ENCODE results near the gene GRPEL2.

GRPEL2 gene

GRCh38 chr5:149345147-149345891 lies at the start of gene GRPEL2:
Gene GRPEL2 (plus strand): TSS chr5:149345499. CDS start chr5:149345540, 41 bp downstream.
- peak within 1 kb of the TSS; percentile 83 for H3K4me3 ChIP-seq (ENCODE audit: low read depth, low read length)
- DNase-seq (ENCODE audit: low read depth): peak; percentile 96
- TF ChIP-seq CTCF (IDR thresholded peaks at IDR 0.05; ENCODE audit: control insufficient read depth, extremely low read depth, insufficient read depth): no peak

DNA sequence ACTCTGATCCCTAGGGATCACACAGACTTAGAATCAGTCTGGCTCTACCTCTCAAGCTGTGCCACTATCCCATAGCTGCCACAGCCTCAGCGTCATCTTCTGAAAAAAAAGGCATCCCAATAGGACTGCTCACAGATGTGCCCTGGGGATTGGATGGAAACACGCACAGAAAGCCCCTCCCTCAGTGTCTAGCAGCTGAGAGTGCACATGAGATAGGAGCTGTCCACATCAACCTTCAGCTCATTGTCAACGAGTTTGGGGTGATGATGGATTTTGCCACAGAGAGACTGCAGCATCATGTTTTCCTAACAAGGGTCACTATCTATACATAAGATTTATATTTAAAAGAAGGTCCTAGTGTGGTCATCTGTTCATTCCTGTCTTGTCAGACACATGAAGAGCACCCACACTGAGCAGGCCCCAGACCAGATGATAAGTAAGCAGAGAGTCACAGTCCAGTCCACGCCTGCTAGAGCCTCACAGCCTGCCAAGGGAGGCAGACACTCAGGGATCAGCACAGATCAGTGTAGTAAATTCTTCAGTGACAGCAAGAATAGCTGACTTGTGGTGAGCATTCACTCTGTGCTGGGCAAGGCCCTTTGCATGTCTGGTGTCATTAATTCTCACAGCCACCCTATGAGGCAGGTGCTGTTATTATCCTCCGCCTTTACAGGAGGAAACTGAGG lies 47.8 kb upstream of the GRPEL2 start:
- H3K4me3 ChIP-seq (ENCODE audit: low read depth, low read length): no peak overlapping the region
- TF ChIP-seq CTCF (IDR thresholded peaks at IDR 0.05; ENCODE audit: control insufficient read depth, extremely low read depth, insufficient read depth): no peak
- DNase-seq (ENCODE audit: low read depth): no peak

GRCh38 chr5:149298163-149298562 lies 47.1 kb upstream of the GRPEL2 start:
- no peak overlapping the region for H3K4me3 ChIP-seq (ENCODE audit: low read depth, low read length)
- DNase-seq (ENCODE audit: low read depth): no peak
- no peak for TF ChIP-seq CTCF (IDR thresholded peaks at IDR 0.05; ENCODE audit: control insufficient read depth, extremely low read depth, insufficient read depth)

DNA sequence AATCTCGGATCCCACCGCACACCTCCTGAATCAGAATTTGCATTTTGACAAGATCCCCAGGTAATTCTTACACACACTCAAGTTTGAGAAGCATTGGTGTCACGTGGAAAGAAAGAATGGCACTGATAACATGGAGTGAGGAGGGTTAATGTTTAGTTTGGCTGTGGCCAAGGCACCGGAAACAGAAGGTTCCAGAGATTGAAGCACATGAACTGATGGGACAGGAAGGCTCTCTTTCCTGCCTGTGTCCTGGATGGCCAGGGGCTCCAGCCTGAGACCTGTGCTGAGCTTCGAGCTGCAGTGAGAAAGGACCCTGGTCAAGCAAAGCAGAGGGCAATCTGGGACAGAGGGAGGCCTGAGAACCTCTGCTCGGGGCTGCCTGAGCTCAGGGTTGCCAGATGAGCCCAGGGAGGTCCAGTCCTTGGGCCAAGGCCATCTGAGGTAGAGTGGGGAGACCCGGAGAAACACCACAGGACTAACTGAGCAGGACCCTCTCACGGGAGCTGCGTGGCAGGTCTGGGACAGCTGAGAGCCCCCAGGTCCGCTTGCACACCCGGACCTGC lies 46.4 kb upstream of the GRPEL2 start:
- no peak for TF ChIP-seq CTCF (IDR thresholded peaks at IDR 0.05; ENCODE audit: control insufficient read depth, extremely low read depth, insufficient read depth)
- DNase-seq (ENCODE audit: low read depth): no peak
- H3K4me3 ChIP-seq (ENCODE audit: low read depth, low read length): no peak overlapping the region

DNA sequence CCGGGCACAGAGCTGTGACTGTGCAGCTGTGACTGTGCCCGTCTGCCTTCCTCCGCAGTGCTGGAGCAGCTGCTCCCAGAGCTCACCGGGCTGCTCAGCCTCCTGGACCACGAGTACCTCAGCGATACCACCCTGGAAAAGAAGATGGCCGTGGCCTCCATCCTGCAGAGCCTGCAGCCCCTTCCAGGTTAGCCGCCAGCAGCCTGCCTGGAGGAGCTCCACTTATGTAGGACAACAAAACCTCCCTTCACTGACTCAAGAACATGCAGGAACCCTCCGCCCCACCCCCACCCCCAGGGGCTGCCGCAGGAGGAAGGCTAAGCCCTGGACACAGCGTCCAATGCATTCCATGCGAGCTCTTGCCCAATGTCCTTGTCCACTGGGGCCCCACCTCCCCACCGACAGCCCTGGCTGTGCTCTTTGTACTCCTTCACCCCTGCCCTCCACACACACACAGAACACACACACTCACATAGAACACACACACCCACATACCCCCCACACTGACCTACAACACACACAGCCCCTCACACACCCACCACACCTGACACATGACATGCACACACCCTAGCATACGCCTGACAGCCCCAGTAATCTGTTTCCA lies 45.7 kb upstream of the GRPEL2 start:
- H3K4me3 ChIP-seq (ENCODE audit: low read depth, low read length): no peak overlapping the region
- no peak for TF ChIP-seq CTCF (IDR thresholded peaks at IDR 0.05; ENCODE audit: control insufficient read depth, extremely low read depth, insufficient read depth)
- no peak for DNase-seq (ENCODE audit: low read depth)

DNA sequence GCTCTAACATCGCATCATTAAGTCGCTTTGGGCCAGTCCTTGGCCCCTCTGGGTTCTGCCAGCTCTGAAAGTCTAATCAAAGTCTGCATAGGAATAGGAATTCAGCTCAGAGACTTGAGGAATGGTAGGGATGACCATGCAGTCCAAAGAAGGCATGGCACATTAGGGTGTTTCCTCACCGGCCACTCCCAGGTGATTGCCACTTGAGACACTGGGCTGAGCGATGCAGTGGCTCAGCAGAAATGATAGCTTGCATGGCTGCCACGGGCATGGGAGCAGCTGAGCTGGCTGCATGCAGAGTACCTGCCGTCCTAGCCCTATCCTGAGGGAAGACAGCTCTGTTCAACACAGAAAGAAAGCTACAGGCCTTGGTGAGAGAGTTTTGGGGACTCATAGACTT lies 44.9 kb upstream of the GRPEL2 start:
- no peak overlapping the region for H3K4me3 ChIP-seq (ENCODE audit: low read depth, low read length)
- no peak for TF ChIP-seq CTCF (IDR thresholded peaks at IDR 0.05; ENCODE audit: control insufficient read depth, extremely low read depth, insufficient read depth)
- DNase-seq (ENCODE audit: low read depth): no peak

Measured in LNCaP clone FGC (cell line).